Fibroblast of lung (primary cell): ENCODE measurements around the gene KLHDC4. TPM values are rescaled to one million over a fixed set of nuclear protein-coding genes. Genes with fewer than 3 reads are reported as not detected.

Source experiments
- DNase-seq, 2 donors: peaks; one replicate each; pipeline versions ENCODE4 v3.0.0 to v3.0.0-alpha.2; 2010; ENCODE audit warnings: low read depth in 2 of 2
- H2AFZ ChIP-seq: 2 replicates; pipeline ENCODE4 v1.5.1; 2012; ENCODE audit warnings: low read length, control low read depth, inconsistent platforms
- H3K27ac ChIP-seq: 2 replicates; pipeline ENCODE4 v1.5.1; 2011; ENCODE audit warnings: low read length, control low read depth; ENCODE audit not compliant: insufficient read depth
- H3K27me3 ChIP-seq: 2 replicates; pipeline ENCODE4 v1.5.1; 2011; ENCODE audit warnings: mild to moderate bottlenecking, low read length; ENCODE audit not compliant: control insufficient read depth, insufficient read depth
- H3K36me3 ChIP-seq: 2 replicates; pipeline ENCODE4 v1.5.1; 2011; ENCODE audit warnings: low read length; ENCODE audit not compliant: control insufficient read depth, insufficient read depth
- H3K4me1 ChIP-seq: 2 replicates; pipeline ENCODE4 v1.5.1; 2011; ENCODE audit warnings: low read length; ENCODE audit not compliant: control insufficient read depth, insufficient read depth; ENCODE audit errors: extremely low read depth
- H3K4me2 ChIP-seq: 2 replicates; pipeline ENCODE4 v1.5.1; 2011; ENCODE audit warnings: low read length, control low read depth; ENCODE audit not compliant: insufficient read depth; ENCODE audit errors: extremely low read depth
- H3K4me3 ChIP-seq, 4 experiments: fragments of 200-600 bp in 1 of 4; sonication (generic) in 1 of 4; replicated peaks in 1 of 4; 2 replicates each; pipeline ENCODE4 v1.5.1; 2011 to 2016; ENCODE audit warnings: low read length in 4 of 4, low read depth in 3 of 4, mild to moderate bottlenecking in 3 of 4, control low read depth in 2 of 4, inconsistent platforms in 1 of 4, mixed read lengths in 1 of 4; ENCODE audit not compliant: insufficient read depth in 1 of 4; ENCODE audit errors: control extremely low read depth in 1 of 4
- H3K79me2 ChIP-seq: 2 replicates; pipeline ENCODE4 v1.5.1; 2012; ENCODE audit warnings: mild to moderate bottlenecking, low read length, inconsistent platforms; ENCODE audit not compliant: control insufficient read depth, insufficient read depth
- H3K9ac ChIP-seq: 2 replicates; pipeline ENCODE4 v1.5.1; 2011; ENCODE audit warnings: mild to moderate bottlenecking, low read length, control low read depth; ENCODE audit not compliant: insufficient read depth
- H3K9me3 ChIP-seq: 2 replicates; pipeline ENCODE4 v1.5.1; 2012; ENCODE audit warnings: low read depth, low read length; ENCODE audit not compliant: control insufficient read depth, insufficient read depth
- H4K20me1 ChIP-seq: 2 replicates; pipeline ENCODE4 v1.5.1; 2011; ENCODE audit warnings: low read length; ENCODE audit not compliant: control insufficient read depth, insufficient read depth; ENCODE audit errors: extremely low read depth
- EZH2 ChIP-seq: IDR thresholded peaks from 2 replicates; pipeline ENCODE4 v1.5.1; 2012; ENCODE audit warnings: low read length, control low read depth, mild to moderate bottlenecking; ENCODE audit errors: missing control alignments
- polyA plus RNA-seq, 2 donors: library from polyadenylated mRNA; depleted of rRNA in 1 of 2; stranded (reverse) in 1 of 2; unstranded in 1 of 2; fragments of >200 nt; gene quantifications; 2 replicates each; pipeline ENCODE4 v1.2.1, GENCODE V29; 2011 to 2012; ENCODE audit warnings: missing spikeins in 1 of 2
- total RNA-seq: library from RNA; depleted of rRNA; stranded (reverse); fragments of >200 nt; gene quantifications from 2 replicates; pipeline ENCODE4 v1.2.1, GENCODE V29; 2014
- TF ChIP-seq, protein P1 (sequence below), 2 donors: IDR thresholded peaks in 1 of 2; conservative IDR thresholded peaks in 1 of 2; 1 replicate in 1 of 2; 2 replicates in 1 of 2; pipeline ENCODE4 v1.5.1; 2011 to 2012; ENCODE audit warnings: low read length in 2 of 2, control low read depth in 1 of 2, inconsistent platforms in 1 of 2, low read depth in 1 of 2, mild to moderate bottlenecking in 1 of 2

KLHDC4 gene
- total and polyA plus RNA-seq, 2 donors (not counting 1 experiment from before 2014, with no cell fraction given) = 7.3 to 17.8 TPM

DNA sequence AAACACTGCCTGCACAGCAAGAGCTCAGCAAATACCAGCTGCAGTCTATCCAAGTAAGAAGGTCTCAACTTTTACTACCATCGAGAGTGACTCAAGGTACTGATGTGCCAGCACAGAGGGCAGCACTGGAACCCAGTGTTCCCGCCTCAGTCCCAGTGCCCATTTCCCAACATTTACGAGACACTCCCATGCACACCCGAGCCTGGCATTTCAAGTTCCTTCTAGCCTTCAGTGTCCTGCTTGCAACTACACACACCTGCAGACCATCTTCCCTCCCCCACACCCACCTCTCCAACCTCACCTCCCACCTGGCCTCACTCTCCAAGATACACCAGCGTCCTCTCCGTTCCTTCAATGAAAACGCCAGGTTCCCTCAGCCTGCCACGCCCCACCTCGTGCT, 3.2 kb downstream of the KLHDC4 start:
- Histone ChIP-seq H2AFZ (no peak overlapping the region), H3K9ac (no peak overlapping the region), H3K4me3 (no peak overlapping the region), H3K36me3 (peaks cover 7% of the 10 kb centered on the region), H3K4me1 (peaks cover 5% of the 10 kb centered on the region), H3K27me3 (no peaks in the 10 kb centered on the region), H4K20me1 (no peaks in the 10 kb centered on the region), H3K79me2 (peaks cover 18% of the 10 kb centered on the region), H3K27ac (no peak overlapping the region), H3K4me2 (no peak overlapping the region), H3K9me3 (no peaks in the 10 kb centered on the region)
- DNase-seq = no peak
- no peak for TF ChIP-seq EZH2
- TF ChIP-seq, protein P1, sequence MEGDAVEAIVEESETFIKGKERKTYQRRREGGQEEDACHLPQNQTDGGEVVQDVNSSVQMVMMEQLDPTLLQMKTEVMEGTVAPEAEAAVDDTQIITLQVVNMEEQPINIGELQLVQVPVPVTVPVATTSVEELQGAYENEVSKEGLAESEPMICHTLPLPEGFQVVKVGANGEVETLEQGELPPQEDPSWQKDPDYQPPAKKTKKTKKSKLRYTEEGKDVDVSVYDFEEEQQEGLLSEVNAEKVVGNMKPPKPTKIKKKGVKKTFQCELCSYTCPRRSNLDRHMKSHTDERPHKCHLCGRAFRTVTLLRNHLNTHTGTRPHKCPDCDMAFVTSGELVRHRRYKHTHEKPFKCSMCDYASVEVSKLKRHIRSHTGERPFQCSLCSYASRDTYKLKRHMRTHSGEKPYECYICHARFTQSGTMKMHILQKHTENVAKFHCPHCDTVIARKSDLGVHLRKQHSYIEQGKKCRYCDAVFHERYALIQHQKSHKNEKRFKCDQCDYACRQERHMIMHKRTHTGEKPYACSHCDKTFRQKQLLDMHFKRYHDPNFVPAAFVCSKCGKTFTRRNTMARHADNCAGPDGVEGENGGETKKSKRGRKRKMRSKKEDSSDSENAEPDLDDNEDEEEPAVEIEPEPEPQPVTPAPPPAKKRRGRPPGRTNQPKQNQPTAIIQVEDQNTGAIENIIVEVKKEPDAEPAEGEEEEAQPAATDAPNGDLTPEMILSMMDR (conservative IDR thresholded peaks at IDR 0.05 in 1 of 2, IDR thresholded peaks at IDR 0.05 in 1 of 2; ENCODE audit: low read depth in 1 of 2, low read length in 2 of 2) = no peak

DNA sequence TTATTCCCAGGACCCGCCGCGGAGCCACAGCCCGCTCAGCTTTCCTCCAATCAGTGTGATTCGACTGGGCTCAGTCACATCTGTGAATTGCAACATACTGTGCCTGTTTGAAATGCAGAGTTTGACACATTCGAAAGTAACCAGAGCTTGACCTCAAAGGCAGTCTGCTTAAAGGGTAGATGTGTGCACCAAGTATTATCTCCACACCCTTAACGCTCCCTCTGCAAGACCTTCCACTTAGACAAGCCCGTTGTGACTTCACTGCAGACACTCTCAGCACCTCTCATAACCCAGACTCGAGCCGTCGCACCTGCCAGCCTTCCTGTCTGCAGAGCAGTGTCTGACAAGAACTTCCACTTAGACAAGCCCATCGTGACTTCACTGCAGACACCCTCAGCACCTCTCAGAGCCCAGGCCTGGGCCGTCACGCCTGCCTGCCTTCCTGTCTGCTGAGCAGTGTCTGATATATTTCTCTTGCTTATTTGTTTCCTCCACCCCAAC, 3.7 kb downstream of the KLHDC4 start:
- TF ChIP-seq EZH2 = no peak
- TF ChIP-seq, protein P1 (conservative IDR thresholded peaks at IDR 0.05 in 1 of 2, IDR thresholded peaks at IDR 0.05 in 1 of 2; ENCODE audit: low read depth in 1 of 2, low read length in 2 of 2) = no peak

DNA sequence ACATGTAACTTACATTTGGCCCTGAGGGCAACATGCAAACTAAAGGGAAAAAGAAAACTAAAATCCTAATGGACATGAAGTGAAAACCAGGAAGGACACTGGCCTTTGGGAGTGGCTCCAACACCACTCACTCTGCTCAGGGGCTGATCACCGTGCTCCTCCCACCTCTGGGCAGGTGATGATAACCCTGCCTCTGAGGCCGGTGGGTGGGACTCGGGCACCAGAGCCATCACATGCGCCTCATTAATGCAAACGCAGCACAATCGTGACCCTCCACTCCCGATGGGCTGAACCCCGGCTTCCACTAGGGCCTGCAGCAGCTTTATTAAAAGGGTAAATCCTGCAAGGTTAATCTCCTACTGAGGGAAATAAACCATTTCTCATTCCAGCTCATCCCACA, 4.7 kb downstream of the KLHDC4 start:
- Histone ChIP-seq H3K27me3 (no peaks in the 10 kb centered on the region), H4K20me1 (no peaks in the 10 kb centered on the region), H3K36me3 (peaks cover 7% of the 10 kb centered on the region), H3K4me2 (no peak overlapping the region), H3K9ac (no peak overlapping the region), H2AFZ (no peak overlapping the region), H3K9me3 (no peaks in the 10 kb centered on the region), H3K4me3 (no peak overlapping the region), H3K27ac (no peak overlapping the region), H3K79me2 (peaks cover 18% of the 10 kb centered on the region), H3K4me1 (peaks cover 5% of the 10 kb centered on the region)
- no peak for TF ChIP-seq EZH2
- TF ChIP-seq, protein P1 (conservative IDR thresholded peaks at IDR 0.05 in 1 of 2, IDR thresholded peaks at IDR 0.05 in 1 of 2; ENCODE audit: low read depth in 1 of 2, low read length in 2 of 2) = no peak
- DNase-seq = no peak

More for the DNA sequence above, 3.7 kb downstream of the KLHDC4 start:
- Histone ChIP-seq H3K4me2 (no peak overlapping the region), H3K27ac (no peak overlapping the region), H3K27me3 (no peaks in the 10 kb centered on the region), H3K4me3 (no peak overlapping the region), H3K79me2 (peaks cover 18% of the 10 kb centered on the region), H4K20me1 (no peaks in the 10 kb centered on the region), H3K9me3 (no peaks in the 10 kb centered on the region), H3K9ac (no peak overlapping the region), H3K36me3 (peaks cover 7% of the 10 kb centered on the region), H2AFZ (no peak overlapping the region), H3K4me1 (peaks cover 5% of the 10 kb centered on the region)
- no peak for DNase-seq
